Fibroblast of villous mesenchyme (primary cell): ENCODE data around the gene PAGE1. TPM values are rescaled to one million over a fixed set of nuclear protein-coding genes. Genes with fewer than 3 reads are reported as not detected.

Experiments
- DNase-seq: peaks from one replicate; pipeline ENCODE4 v3.0.0-alpha.2; 2010; ENCODE audit warnings: low read depth
- H3K4me3 ChIP-seq: 2 replicates; pipeline ENCODE4 v1.5.1; 2011; ENCODE audit warnings: low read depth, mild to moderate bottlenecking, low read length
- total RNA-seq: library from RNA; depleted of rRNA; stranded (reverse); fragments of >200 nt; gene quantifications from 2 replicates; pipeline ENCODE4 v1.2.3, GENCODE V29; 2012
- TF ChIP-seq, protein P1 (sequence below): IDR thresholded peaks from 2 replicates; pipeline ENCODE4 v1.5.1; 2012; ENCODE audit warnings: low read depth, mild to moderate bottlenecking, low read length; ENCODE audit not compliant: insufficient read depth

The PAGE1 gene
- total RNA-seq, 1 donor = not detected

DNA sequence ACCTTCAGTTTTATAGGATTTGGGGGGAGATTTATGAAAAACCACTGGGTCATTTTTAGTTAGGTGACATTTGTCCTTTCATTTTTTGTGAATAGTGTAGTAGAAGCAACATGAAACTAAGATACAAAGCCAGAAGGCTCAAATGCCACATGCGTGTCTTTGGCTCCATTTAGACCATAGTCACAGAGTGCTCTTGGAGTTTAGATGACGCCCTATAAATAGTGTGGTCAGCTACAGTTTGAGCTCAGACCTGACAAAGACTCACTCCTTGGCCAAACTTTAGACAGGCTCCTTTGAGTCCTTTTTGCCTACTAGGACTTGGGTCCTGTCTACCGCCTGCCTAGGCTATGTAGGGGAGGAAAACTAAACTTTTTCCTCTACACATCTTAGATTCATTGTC is 16.8 kb upstream of the PAGE1 start:
- no peak overlapping the region for H3K4me3 ChIP-seq
- TF ChIP-seq, protein P1, sequence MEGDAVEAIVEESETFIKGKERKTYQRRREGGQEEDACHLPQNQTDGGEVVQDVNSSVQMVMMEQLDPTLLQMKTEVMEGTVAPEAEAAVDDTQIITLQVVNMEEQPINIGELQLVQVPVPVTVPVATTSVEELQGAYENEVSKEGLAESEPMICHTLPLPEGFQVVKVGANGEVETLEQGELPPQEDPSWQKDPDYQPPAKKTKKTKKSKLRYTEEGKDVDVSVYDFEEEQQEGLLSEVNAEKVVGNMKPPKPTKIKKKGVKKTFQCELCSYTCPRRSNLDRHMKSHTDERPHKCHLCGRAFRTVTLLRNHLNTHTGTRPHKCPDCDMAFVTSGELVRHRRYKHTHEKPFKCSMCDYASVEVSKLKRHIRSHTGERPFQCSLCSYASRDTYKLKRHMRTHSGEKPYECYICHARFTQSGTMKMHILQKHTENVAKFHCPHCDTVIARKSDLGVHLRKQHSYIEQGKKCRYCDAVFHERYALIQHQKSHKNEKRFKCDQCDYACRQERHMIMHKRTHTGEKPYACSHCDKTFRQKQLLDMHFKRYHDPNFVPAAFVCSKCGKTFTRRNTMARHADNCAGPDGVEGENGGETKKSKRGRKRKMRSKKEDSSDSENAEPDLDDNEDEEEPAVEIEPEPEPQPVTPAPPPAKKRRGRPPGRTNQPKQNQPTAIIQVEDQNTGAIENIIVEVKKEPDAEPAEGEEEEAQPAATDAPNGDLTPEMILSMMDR = no peak
- DNase-seq = no peak

DNA sequence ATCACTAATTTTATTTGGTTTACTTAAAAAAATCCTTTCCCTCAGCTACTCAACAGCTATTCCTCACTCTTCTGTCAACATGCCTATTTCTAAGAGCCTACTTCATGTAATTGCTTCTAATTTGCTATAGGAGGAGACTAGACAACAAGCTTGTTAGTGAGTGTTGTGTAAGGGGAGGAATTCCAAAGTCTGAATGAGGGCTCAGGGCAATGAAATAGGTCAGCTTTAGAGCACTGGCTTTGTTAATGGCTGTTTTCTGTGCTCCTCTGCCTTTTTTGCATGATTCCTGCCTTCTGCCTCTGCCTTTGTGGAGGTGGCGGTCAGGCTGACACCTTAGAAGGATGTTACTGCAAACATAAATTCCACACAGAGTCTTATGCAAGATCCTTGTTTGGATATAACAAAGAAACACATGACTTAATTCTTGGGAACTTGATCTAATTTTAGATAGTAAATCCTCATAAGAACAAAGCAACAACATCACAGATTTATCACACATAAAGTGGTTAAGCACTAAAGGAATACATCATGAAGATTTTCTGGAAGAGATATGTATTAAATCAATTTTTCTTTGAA is 15.0 kb upstream of the PAGE1 start:
- DNase-seq = peak; percentile 7
- H3K4me3 ChIP-seq = no peak overlapping the region
- TF ChIP-seq, protein P1 = no peak

DNA sequence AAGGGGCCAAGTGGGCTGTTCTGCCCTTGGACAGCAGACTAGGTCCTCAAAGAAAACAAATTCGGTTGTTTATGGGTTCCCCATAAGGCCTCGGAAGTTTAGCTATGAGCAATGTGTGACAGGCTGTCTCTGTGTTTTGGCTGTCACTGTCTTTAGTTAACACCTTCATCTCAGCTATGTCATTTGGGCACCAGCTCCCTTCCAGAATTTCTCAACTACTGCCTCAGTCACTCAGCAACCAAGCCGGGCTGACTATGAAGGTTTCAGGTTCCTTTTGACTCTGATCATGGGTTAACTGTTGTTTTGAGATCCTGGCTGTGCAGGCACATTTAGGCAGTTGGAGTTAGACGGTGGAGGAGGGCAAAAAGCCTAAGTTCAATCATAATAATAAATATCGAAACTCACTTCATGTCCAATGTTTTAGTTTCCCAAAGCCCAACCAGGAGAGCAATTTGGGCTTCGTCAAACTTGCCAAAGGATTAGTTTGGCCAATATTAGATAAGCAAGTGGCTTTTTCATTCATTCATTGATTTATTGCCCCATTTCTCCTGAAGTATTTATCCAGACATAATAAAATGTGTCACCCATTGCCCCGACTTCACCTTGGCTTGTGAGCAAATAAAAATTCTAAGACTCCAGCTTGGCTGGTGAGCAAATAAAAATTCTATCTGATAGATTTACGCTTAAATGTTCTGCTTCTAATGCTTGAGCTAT is 9.1 kb upstream of the PAGE1 start:
- TF ChIP-seq, protein P1 = no peak
- DNase-seq = no peak
- H3K4me3 ChIP-seq = no peak overlapping the region

DNA sequence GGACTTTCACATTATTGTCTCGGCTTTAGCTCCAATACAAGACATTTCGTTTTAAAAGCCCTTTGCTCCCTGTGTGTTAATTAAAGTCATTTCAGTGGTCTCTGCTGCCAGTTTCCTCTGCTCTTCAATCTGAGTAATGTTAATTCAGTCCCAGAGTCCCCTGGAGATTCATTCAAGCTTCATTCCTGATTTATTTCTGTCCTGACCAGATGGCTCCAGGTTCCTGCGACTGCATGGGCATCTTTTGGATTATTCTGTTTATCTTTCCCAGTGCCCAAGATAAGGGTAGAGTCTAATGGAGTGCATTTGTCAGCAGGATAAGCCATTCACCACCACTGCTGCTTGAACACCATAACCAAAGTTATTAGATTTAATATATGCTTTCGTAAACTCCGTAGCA is 6.1 kb upstream of the PAGE1 start:
- no peak for DNase-seq
- TF ChIP-seq, protein P1 = no peak
- no peak overlapping the region for H3K4me3 ChIP-seq

DNA sequence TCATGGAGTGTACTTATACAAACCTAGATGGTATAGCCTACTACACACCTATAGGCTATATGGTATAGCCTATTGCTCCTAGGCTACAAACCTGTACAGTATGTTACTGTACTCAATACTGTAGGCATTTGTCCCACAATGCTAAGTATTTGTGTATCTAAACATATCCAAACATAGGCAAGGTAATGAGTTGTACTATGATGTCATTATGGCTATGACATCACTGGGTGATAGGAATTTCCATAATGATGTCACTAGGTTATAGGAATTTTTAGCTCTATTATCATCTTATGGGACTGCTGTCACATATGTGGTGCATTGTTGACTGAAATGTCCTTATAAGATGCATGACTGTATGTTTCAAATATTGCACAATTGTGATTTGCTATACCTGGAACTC is 5.5 kb upstream of the PAGE1 start:
- no peak for DNase-seq
- H3K4me3 ChIP-seq = no peak overlapping the region
- TF ChIP-seq, protein P1 = no peak

DNA sequence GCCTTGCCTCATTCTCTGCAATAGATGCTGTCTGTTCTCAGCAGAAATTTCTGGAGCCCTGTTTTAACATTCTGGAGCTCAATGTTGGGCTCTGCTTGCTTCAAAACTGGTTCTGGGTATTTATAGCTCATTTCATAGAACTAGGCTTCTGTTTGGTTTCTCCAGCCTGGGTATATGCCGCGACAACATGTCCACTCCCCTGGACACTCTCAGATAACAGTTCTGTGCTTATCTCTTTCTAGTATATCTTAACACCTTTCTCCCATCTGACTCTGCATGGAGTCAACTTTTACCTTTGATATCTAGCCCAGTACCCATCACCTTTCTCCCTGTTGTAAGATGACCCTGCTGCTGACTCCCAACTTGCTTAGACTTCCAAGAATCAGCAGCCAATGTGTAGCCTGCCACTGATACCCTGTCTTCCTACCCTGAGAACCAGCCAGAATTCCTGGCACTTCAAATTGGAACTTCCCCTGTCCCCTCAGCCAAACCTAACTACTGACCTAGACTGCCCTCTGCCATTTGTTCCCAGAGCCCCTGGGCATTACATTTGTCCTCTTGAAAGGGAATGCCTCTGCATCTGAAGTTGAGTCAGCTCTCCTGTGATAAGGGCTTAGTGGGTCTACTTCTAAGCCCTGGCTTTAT is 20.6 kb downstream of the PAGE1 start:
- TF ChIP-seq, protein P1 = no peak
- no peak for DNase-seq
- no peak overlapping the region for H3K4me3 ChIP-seq
